Transverse colon (tissue), 4 donors: ENCODE data around the gene LAMA3. TPM values are rescaled to one million over a fixed set of nuclear protein-coding genes. Genes with fewer than 3 reads are reported as not detected.

Experiments used
- DNase-seq: peaks from one replicate; pipeline ENCODE4 v3.0.0-alpha.2; 2019
- H3K27ac ChIP-seq, 4 donors: fragments of 200-600 bp; sonication (generic); 2 replicates each; pipeline ENCODE4 v1.5.1; 2016 to 2018; ENCODE audit warnings: inconsistent platforms in 4 of 4
- H3K27me3 ChIP-seq: fragments of 200-600 bp; sonication (generic); 2 replicates; pipeline ENCODE4 v1.5.1; 2017; ENCODE audit warnings: inconsistent platforms
- H3K36me3 ChIP-seq, 4 donors: fragments of 200-600 bp; sonication (generic); 2 replicates each; pipeline ENCODE4 v1.5.1; 2017 to 2019; ENCODE audit warnings: inconsistent platforms in 4 of 4
- H3K4me1 ChIP-seq, 4 donors: fragments of 200-600 bp; sonication (generic); 2 replicates each; pipeline ENCODE4 v1.5.1; 2017 to 2020; ENCODE audit warnings: inconsistent platforms in 4 of 4
- H3K4me3 ChIP-seq, 4 donors: fragments of 200-600 bp; sonication (generic); 1 replicate in 1 of 4; 2 replicates in 3 of 4; pipeline versions ENCODE4 v1.5.1 to v1.6.1; 2017 to 2019; ENCODE audit warnings: inconsistent platforms in 4 of 4
- H3K9me3 ChIP-seq, 2 donors: fragments of 200-600 bp; sonication (generic); 2 replicates each; pipeline ENCODE4 v1.5.1; 2017 to 2019; ENCODE audit warnings: inconsistent platforms in 2 of 2
- EP300 ChIP-seq: sonication (generic); formaldehyde crosslinking; IDR thresholded peaks from one replicate; pipeline ENCODE4 v1.6.1; 2017; ENCODE audit warnings: antibody characterized with exemption, low read depth
- POLR2A ChIP-seq: fragments of 450-650 bp; IDR thresholded peaks from one replicate; pipeline ENCODE4 v1.6.1; 2016; ENCODE audit warnings: antibody characterized with exemption, mild to moderate bottlenecking, moderate library complexity
- POLR2AphosphoS5 ChIP-seq, 3 donors: sonication (generic); formaldehyde crosslinking; IDR thresholded peaks; one replicate each; pipeline ENCODE4 v1.6.1; 2016; ENCODE audit warnings: antibody characterized with exemption in 3 of 3
- WGBS, 2 donors: methylation state at CpG; one replicate each; pipeline ENCODE4 v1.1.5; 2018; ENCODE audit warnings: low coverage in 1 of 2; 5-methylcytosine and 5-hydroxymethylcytosine counted together
- in situ Hi-C, 4 donors: fragments of 200-750 bp; cut with MboI; loops; one replicate each; pipeline versions ENCODE4 v1.15.0 to v1.15.1; 2017; ENCODE audit warnings: low sequenced_read_pairs in 3 of 4, low pct_ligation_motif_present in 1 of 4, low pct_unique_long_range_greater_than_20kb in 1 of 4
- intact Hi-C: fragments of 100-400 bp; cut with DNase I; formaldehyde crosslinking; loops from one replicate; pipeline ENCODE4 v1.15.1; 2023; ENCODE audit warnings: low total_unique reads
- total RNA-seq, 4 donors: library from RNA; depleted of rRNA; stranded (reverse); fragments of >200 nt; gene quantifications; one replicate each; pipeline ENCODE4 v1.1.0, GENCODE V29; 2016
- TF ChIP-seq, protein P1 (sequence below), 5 experiments: fragments of 200-600 bp in 3 of 5; fragments of 450-650 bp in 2 of 5; sonication (generic) in 3 of 5; IDR thresholded peaks; 1 replicate in 2 of 5; 2 replicates in 3 of 5; pipeline ENCODE4 v1.5.1; 2016 to 2017; ENCODE audit warnings: antibody characterized with exemption in 5 of 5, inconsistent platforms in 3 of 5, mild to moderate bottlenecking in 2 of 5, moderate library complexity in 1 of 5

The LAMA3 gene
- total RNA-seq, 4 donors from 2014 or later: 17.5 to 71.8 (median 47.4) TPM

DNA sequence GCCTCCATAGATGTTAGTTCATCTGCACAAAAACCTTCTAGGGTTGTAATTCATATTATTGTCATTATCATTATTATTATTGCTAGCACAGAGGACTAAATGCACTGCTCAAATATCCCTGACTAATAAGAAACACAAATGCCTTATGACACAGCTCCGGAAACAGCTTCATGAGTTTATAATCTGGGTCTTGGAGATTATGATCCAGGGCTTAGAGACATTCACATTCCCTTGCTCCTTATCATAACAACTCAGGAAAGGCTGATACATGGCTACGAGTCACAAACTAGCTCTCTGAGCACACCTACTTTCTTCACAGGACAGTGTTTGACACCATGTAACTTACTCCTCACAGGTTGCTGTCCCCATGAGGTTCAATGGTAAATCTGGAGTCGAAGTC, 223.1 kb downstream of the LAMA3 start:
- Histone ChIP-seq H3K4me3 (no peak overlapping the region), H3K27me3 (no peaks in the 10 kb centered on the region), H3K4me1 (no peaks in the 10 kb centered on the region), H3K9me3 (no peaks in the 10 kb centered on the region), H3K36me3 (no peaks in the 10 kb centered on the region), H3K27ac (no peak overlapping the region)
- no peak for DNase-seq
- in situ Hi-C loops: loop anchor here in 3 of 4 donors (10.0 to 25.0 kb wide), 3 partner anchors 88 to 300 kb away; no protein-coding TSS in a partner anchor
- TF ChIP-seq EP300 (no peak), POLR2AphosphoS5 (IDR thresholded peaks at IDR 0.05) (no peak), POLR2A (no peak)
- TF ChIP-seq, protein P1, sequence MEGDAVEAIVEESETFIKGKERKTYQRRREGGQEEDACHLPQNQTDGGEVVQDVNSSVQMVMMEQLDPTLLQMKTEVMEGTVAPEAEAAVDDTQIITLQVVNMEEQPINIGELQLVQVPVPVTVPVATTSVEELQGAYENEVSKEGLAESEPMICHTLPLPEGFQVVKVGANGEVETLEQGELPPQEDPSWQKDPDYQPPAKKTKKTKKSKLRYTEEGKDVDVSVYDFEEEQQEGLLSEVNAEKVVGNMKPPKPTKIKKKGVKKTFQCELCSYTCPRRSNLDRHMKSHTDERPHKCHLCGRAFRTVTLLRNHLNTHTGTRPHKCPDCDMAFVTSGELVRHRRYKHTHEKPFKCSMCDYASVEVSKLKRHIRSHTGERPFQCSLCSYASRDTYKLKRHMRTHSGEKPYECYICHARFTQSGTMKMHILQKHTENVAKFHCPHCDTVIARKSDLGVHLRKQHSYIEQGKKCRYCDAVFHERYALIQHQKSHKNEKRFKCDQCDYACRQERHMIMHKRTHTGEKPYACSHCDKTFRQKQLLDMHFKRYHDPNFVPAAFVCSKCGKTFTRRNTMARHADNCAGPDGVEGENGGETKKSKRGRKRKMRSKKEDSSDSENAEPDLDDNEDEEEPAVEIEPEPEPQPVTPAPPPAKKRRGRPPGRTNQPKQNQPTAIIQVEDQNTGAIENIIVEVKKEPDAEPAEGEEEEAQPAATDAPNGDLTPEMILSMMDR (IDR thresholded peaks at IDR 0.05): no peak
- intact Hi-C loops: no loop called here
- WGBS, 2 donors: 80 to 96% methylated on average over 3 of the region's 3 CpGs

DNA sequence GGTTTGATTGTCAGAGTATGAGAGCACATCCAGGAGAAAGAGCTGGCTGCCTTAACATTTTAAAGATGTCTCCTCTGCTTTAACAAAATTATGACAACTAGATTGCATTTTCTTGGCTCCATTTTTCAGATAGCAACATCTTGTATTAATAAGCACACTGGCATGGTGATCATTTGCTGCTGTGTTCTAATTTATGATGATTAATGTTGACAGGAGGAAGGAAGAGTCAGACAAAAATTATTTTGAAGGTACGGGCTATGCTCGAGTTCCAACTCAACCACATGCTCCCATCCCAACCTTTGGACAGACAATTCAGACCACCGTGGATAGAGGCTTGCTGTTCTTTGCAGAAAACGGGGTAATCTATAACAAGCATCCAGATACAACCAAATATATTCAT, 227.1 kb downstream of the LAMA3 start:
- intact Hi-C loops: no loop called here
- whole genome bisulfite sequencing, 2 donors: 70 to 80% methylated on average over 4 of the region's 4 CpGs
- Histone ChIP-seq H3K4me1 (peaks cover 0 to 8% (median 0%) of the 10 kb centered on the region in 4 donors), H3K27me3 (no peaks in the 10 kb centered on the region), H3K36me3 (no peaks in the 10 kb centered on the region), H3K9me3 (no peaks in the 10 kb centered on the region), H3K27ac (no peak overlapping the region), H3K4me3 (no peak overlapping the region)
- in situ Hi-C loops: loop anchor here in 3 of 4 donors (10.0 to 25.0 kb wide), 3 partner anchors 92 to 304 kb away; no protein-coding TSS in a partner anchor
- DNase-seq: no peak
- TF ChIP-seq EP300: no peak
- TF ChIP-seq, protein P1 (IDR thresholded peaks at IDR 0.05): no peak

DNA sequence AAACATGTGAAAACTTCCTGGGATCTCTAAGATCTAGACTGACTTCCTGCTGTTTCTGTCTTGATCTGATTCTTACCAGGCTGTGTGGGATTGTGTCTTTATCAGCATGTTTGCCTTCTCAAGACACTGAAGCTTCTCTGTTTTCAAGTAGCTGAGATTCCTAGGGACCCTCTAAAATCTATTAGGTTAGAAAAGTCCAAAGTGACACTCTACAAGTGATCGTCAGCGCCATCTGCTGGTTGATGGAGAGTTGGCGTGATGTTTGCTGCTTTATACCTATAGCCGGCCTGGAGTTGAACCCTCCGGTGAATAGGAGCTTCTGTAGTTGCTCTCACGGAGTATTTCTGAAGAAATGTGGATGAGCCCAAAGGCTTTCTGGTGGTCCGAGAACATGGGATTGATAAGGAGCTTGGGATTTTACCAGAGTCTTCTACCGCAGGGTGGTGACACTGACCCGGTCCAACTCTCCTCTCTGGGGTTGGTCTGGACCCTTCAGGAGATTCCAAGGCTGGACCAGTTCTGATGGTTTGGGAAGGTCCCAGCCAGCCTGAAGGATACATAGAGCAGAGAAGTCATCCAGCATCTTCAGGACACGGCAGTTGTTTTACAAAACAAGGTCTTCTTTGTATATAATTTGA, 229.3 kb downstream of the LAMA3 start:
- DNase-seq: peak; percentile 81
- H3K9me3 ChIP-seq: no peaks in the 10 kb centered on the region
- no peak overlapping the region for H3K4me3 ChIP-seq
- no peaks in the 10 kb centered on the region for H3K27me3 ChIP-seq
- peaks cover 0 to 8% (median 0%) of the 10 kb centered on the region in 4 donors for H3K4me1 ChIP-seq
- 35 to 100% methylated on average over 1 to 10 of the region's 10 CpGs for WGBS, 2 donors
- TF ChIP-seq POLR2AphosphoS5 (IDR thresholded peaks at IDR 0.05) (no peak), POLR2A (no peak)
- TF ChIP-seq, protein P1 (IDR thresholded peaks at IDR 0.05): peak; percentile 75 to 84 (median 83)
- in situ Hi-C loops (loop anchor here in 3 of 4 donors (10.0 to 25.0 kb wide), 3 partner anchors 94 to 306 kb away; no protein-coding TSS in a partner anchor), intact Hi-C loops (no loop called here)
- no peak overlapping the region for H3K27ac ChIP-seq
- H3K36me3 ChIP-seq: no peaks in the 10 kb centered on the region

DNA sequence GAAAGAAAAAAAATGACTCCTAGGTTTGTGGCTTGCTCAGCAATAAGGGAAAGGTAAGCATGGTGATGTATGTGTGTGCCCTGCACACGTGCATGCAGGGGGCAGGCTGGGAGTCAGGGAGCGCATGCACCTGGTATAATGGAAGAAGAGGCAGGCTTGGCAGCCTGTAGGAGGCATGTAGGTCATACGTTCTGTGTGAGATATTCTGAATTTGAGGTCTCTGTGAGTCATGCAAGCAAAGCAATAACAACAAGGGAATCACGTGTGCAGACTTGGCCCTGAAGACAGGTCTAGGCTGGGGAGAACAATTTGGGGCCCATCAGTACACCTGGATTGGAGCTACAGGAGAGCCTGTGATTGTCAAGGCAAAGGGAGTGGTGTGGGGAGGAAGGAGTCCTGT, 230.8 kb downstream of the LAMA3 start:
- 74 to 81% methylated on average over 4 of the region's 4 CpGs for WGBS, 2 donors
- Histone ChIP-seq H3K4me1 (peaks cover 0 to 8% (median 0%) of the 10 kb centered on the region in 4 donors), H3K27ac (no peak overlapping the region), H3K27me3 (no peaks in the 10 kb centered on the region), H3K36me3 (no peaks in the 10 kb centered on the region), H3K9me3 (no peaks in the 10 kb centered on the region), H3K4me3 (no peak overlapping the region)
- no peak for DNase-seq
- intact Hi-C loops (no loop called here), in situ Hi-C loops (loop anchor here in 2 of 4 donors (10.0 to 25.0 kb wide), 3 partner anchors 95 to 308 kb away; no protein-coding TSS in a partner anchor)
- TF ChIP-seq, protein P1 (IDR thresholded peaks at IDR 0.05): no peak
- no peak for TF ChIP-seq EP300
- TF ChIP-seq POLR2A: no peak
- no peak for TF ChIP-seq POLR2AphosphoS5 (IDR thresholded peaks at IDR 0.05)
